Hindlimb muscle (tissue), 1 donor: ENCODE measurements around the gene AKR1B1. TPM values are rescaled to one million over a fixed set of nuclear protein-coding genes. Genes with fewer than 3 reads are reported as not detected.
"Not testable (repeated sequence)": the region's sequence is repeated elsewhere in the genome, so short reads cannot be mapped to it uniquely, and the experiment has no call there.

ENCODE experiments used
- DNase-seq: peaks from one replicate; pipeline ENCODE4 v3.0.0-alpha.2; 2013
- polyA plus RNA-seq: library from polyadenylated mRNA; unstranded; fragments of 120-200 nt; gene quantifications from one replicate; pipeline ENCODE4 v1.2.1, GENCODE V29; 2013; ENCODE audit not compliant: insufficient read length

AKR1B1 gene
- polyA plus RNA-seq, result 104 TPM

DNA sequence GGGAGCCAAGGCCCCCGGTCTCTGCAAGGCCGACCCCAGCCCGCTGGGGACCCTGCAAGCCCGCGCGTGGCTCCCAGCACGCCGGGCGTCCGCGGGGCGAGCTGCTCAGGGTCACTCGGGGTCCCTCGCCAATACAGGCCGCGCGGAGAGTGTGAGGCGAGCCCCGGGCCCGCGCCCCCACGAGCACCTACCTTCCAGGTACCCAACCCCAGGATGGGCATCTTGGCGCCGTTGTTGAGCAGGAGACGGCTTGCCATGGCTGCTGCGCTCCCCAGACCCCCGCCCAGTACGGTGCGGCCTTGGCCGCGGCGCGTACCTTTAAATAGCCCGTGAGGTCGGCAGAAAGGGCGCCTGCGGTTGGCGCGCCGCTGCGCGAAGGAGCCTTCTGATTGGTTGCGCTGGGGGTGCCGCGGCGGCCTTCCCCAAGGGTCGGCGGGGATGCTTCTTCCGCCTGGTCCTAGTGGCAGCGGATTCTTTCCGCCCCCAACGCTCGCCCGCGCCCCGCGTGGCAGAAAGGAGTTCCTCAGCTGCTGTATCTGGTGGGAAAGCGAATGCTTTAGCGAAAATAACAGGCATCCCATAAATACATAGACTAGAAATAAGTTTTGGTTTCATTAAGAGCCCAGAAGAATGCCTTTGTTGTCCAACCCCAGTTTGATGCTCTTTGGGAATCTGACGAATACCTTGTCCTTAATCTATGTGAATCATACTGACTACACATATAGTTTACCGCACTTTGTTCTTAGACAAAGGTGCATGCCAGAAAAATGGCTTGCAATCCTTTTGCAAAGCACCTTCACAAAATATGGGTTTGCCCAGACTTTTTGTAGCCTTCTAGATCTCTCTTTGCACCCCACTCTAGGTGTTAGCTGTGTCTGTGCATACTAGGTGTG, at the start of gene AKR1B1:
Gene AKR1B1 (minus strand): TSS at position 295 of the 893 bp plus-strand sequence. CDS start 38 bp downstream, at position 257.
- DNase-seq, result peak; percentile 94

DNA sequence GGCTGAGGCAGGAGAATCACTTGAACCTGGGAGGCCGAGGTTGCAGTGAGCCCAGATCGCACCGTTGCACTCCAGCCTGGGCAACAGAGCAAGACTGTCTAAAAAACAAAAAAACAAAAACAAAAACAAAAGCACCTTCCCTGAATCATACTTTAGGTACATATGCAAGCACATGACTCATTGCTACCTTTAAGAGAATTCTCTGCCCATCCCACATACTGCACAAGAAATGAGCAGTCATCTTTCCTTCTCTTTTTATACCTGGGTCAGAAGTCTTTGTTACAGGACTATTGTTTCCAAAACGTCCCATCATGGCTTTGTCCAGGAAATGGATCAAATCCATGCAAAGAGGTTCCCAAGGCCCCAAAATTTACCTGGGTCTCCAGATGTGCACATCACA, 47.0 kb upstream of the AKR1B1 start:
- no peak for DNase-seq

GRCh38 chr7:134504660-134505164, 45.8 kb upstream of the AKR1B1 start:
- no peak for DNase-seq

DNA sequence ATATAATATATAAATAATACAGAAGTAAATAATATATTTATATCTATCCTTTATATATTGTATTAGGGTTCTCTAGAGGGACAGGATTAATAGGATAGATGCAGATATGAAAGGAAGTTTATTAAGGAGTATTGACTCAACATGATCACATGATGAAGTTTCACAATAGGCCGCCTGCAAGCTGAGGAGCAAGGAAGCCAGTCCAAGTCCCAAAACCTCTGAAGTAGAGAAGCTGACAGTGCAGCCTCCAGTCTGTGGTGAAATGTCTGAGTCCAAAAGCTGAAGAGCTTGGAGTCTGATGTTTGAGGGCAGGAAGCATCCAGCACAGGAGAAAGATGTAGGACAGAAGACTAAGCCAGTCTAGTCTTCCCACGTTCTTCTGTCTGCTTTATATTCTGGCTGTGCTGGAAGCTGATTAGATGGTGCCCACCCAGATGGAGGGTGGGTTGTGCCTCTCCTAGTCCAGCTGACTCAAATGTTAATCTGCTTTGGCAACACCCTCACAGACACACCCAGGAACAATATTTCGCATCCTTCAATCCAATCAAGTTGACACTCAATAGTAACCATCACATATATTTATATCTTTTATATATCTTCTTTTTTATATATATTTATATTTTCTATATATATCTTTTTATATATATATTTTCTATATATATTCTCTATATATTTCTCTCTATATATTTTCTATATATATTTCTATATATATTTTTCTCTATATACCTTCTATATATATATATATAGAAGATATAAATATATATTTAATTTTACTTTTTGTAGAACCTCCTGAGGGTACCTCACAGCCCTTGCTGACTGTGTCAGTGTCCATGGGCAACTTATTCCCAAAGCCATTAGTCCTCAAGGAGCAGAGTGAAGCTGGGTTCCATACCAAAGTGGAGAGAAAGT, 43.8 kb upstream of the AKR1B1 start:
- DNase-seq, result no peak

DNA sequence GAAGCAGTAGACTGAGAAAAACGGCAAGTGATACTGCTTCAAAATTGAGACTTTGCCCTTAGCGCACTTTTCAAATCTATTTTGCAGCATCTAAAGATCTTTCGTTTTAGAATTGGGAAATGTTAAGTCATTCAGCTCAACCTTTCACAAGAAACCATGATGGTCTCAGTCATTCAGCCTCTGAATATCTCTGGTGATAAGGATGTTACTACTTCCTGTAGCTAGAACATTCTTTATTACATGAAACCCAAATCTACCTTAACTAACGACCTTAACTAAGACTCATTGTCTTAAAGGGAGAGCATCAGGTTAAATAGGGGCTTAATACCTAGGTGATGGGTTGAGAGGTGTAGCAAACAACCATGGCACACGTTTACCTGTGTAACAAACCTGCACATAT, 42.1 kb upstream of the AKR1B1 start:
- no peak for DNase-seq

DNA sequence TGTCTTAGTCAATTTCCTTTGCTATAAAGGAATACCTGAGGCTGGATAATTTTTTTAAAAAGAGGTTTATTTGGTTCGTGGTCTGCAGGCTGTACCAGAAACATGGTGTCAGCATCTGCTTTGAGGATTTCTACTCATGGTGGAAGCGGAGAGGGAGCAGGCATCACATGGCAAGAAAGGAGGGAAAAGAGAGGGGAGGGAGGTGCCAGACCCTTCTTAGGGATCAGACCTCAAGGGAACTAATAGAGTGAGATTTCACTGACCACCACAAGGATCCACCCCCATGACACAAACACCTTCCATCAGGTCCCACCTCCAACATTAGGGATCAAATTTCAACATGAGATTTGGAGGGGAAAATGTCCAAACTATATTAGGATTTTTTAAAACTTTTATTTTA, 41.5 kb upstream of the AKR1B1 start:
- DNase-seq, result no peak

DNA sequence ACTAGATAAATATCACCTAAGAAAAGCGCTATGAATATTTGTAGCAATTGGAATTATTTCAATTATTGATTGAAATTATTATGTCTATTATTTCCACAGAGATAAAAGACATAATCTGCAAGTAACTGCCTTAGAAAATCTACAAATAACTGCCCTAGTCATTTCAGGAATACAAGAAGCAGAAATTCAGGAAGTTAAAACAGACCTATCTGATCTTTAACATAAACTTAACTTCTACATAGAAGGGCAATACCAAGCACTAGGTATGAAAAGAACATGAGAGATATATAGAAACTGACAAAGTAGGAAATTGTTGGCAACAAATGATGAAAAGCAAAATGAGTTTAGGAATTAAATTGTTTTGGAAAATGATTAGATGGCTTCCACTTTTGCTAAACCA, 36.6 kb upstream of the AKR1B1 start:
- no peak for DNase-seq

GRCh38 chr7:134493091-134493490, 34.2 kb upstream of the AKR1B1 start:
- DNase-seq, result no peak

DNA sequence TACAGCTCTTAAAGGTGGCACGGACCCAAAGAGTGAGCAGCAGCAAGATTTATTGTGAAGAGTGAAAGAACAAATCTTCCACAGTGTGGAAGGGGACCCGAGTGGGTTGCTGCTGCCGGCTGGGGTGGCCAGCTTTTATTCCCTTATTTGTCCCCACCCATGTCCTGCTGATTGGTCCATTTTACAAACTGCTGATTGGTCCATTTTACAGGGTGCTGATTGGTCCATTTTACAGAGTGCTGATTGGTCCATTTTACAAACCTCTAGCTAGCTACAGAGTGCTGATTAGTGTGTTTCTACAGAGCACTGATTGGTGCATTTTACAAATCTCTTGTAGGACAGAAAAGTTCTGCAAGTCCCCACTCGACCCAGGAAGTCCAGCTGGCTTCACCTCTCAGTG, 28.8 kb upstream of the AKR1B1 start:
- not testable (repeated sequence) for DNase-seq

GRCh38 chr7:134485203-134485602, 26.3 kb upstream of the AKR1B1 start:
- DNase-seq, result no peak

GRCh38 chr7:134483296-134483695, 24.4 kb upstream of the AKR1B1 start:
- no peak for DNase-seq

GRCh38 chr7:134482858-134483257, 24.0 kb upstream of the AKR1B1 start:
- DNase-seq, result no peak

DNA sequence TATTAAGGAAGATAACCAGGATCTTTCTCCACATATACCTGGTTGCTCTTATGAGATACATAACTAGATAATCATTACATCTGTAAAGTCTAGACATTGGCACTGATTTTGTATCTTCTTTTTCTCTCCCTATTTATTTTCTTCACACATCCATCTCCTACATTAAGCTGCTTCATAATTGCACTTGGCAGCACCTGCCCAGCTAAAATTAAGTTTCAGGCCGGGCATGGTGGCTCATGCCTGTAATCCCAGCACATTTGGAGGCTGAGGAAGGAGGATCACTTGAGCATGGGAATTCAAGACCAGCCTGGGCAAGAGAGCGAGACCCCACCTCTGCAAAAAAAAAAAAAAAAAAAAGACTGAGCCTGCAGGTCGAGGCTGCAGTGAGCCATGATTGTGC, 22.3 kb upstream of the AKR1B1 start:
- no peak for DNase-seq

DNA sequence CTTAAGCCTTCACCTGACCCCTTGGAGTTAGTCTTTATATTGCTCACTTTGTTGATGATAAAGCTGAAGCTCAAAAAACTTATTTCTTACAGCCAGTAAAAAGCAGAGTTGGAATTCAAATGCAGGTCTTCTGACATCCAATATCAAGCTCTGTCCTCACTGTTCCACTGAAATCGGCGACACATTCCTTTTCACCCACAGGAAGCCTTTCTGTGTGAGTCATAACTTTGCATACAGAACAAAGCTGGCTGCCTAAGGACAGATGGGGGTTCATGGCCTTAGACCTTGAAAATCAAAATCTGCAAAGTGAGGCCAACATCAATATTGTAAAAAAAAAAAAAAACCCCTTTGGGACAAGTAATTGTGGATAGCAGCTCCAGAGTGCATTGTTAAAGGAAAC, 21.8 kb upstream of the AKR1B1 start:
- no peak for DNase-seq

DNA sequence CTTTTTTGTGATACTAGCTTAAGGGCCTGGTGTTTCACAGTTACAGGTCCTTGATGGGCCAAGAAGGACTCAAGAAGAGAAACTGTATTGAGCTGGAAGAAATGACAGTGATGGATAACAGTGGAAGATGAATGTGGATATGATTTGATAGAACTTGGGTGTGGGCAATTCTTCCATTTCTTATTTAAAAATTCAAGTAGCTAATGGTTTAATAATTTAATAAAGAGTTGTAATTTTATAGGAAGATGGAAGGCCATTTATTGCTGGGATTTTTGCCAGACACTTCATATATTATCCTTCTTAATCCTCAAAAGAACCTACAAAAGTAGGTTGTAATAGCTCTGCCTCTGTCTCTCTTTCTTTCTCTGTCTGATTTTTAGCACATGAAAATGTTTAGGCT, 21.3 kb upstream of the AKR1B1 start:
- no peak for DNase-seq

- DNase-seq, result no peak
Observed at GRCh38 chr7:134478707-134479106, 19.8 kb upstream of the AKR1B1 start.

DNA sequence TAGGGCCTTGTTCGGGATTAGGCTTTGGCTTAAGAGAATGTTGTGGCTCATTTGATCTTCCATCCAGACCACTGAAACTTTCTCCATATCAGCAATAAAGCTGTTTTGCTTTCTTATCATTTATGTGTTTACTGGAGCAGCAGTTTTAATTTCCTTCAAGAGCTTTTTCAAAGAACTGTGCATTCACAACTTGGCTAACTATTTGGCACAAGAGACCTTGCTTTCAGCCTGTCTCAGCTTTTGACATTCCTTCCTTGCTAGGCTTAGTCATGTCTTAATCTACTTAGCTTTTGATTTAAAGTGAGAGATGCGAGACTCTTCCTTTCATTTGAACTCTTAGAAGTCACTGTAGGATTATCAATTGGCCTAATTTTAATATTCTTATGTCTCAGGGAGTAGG, 19.1 kb upstream of the AKR1B1 start:
- no peak for DNase-seq

DNA sequence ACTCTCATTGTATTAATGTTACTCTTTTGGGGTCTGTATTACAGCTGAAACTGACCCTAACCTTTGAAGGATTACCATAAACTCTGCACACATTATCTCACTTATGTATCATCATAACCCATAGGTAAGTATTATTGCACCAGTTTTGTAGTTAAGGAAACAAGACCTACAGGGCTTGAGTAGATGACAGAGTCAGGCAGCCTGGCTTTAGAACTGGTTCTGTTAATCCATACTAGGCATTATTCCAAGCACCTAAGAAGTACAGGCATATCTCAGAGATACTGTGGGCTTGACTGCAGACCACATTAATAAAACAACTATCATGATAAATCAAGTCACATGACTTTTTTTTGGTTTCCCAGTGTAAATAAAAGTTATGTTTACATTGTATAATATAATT, 17.1 kb upstream of the AKR1B1 start:
- DNase-seq, result no peak

DNA sequence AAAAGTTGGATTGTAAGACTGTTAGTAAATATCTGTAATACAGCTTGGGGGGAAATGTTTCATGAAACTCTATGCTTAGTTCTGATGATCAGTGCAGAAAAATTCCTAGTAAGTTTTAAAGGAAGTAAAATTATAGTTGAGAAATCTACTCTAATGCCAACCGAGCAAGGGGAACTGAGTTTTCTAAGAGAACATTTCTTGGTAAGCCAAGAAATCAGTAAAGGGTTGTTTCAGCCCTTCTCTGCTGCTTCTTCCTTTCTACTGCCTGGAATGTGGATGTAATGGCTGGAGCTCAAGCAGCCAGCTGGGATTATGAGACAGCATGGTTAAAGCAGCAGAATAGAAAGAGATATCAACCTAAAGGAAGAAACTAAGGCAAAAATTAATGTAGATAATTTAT, 15.9 kb upstream of the AKR1B1 start:
- DNase-seq, result no peak

GRCh38 chr7:134473861-134474291, 15.0 kb upstream of the AKR1B1 start:
- DNase-seq, result no peak

GRCh38 chr7:134472572-134473244, 13.8 kb upstream of the AKR1B1 start:
- no peak for DNase-seq

DNA sequence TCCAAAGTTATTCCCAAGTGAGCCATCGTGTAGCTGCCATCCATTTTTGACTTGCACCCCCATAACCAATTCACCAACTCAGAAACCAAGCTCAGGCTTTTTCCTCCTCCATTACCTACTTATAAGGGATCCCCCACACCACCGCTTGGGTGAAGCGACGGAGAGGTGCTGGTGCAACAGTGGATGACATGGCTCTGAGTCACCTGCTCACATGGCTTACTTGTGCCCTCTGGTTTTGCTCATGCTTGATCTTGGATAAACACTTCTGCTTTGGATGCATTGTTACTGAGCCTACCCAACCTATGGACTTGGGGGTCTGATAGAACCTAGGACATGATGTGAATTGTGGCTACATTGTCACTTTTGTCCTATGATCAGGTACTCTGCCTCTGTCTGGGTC, 12.0 kb upstream of the AKR1B1 start:
- DNase-seq, result no peak

DNA sequence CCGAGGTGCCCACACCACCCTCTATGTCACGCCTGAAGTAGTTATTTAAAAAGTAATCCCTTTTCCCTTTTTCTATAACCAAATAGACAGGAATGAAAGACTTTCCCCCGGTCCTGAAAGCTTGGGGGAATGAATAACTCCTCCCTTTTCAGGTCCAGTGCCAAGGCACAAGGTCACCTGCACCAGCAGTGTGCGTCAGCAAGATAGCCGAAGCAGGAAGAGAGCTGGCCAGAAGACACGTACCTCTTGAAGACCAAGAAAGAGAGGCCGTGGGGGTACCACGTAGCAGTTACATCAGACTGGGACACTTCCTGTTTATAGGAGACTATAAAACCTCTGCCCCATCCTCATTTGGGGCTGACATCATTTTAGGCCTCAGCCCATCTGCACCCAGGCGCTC, 10.7 kb upstream of the AKR1B1 start:
- no peak for DNase-seq
